GM12892 (cell line): Measurements from ENCODE around the gene ZNF207.

ENCODE experiments used
- DNase-seq: peaks from one replicate; pipeline ENCODE4 v3.0.0; 2011; ENCODE audit not compliant: insufficient read length
- FAIRE-seq: peaks from 2 replicates; lab custom pipeline; 2011; peaks lifted over from hg19 to GRCh38; lab: Jason Lieb, UNC
- POLR2A ChIP-seq: IDR thresholded peaks from 2 replicates; pipeline ENCODE4 v1.6.1; 2011; ENCODE audit warnings: low read depth, low read length, control low read depth
- POLR2AphosphoS5 ChIP-seq: IDR thresholded peaks from 2 replicates; pipeline ENCODE4 v1.6.1; 2011; ENCODE audit warnings: low read depth, low read length, control low read depth
- TAF1 ChIP-seq: IDR thresholded peaks from 2 replicates; pipeline ENCODE4 v1.6.1; 2011; ENCODE audit warnings: low read depth, mild to moderate bottlenecking, control low read depth, low read length, borderline replicate concordance

ZNF207 gene

DNA sequence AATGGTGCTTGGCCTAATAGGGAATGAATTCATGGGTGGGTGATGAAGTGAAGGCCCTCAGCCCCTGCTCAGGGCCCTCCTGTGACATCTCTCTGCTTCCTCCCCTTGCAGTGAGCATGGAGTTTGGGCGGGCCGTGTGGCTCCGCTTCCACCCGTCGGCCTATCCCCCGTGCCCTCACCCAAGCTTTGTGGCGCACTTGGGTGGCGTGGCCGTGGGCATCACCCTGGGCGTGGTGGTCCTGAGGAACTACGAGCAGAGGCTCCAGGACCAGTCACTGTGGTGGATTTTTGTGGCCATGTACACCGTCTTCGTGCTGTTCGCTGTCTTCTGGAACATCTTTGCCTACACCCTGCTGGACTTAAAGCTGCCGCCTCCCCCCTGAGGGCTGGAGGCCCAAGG, 29.1 kb upstream of the ZNF207 start:
- no peak for FAIRE-seq
- DNase-seq: no peak

DNA sequence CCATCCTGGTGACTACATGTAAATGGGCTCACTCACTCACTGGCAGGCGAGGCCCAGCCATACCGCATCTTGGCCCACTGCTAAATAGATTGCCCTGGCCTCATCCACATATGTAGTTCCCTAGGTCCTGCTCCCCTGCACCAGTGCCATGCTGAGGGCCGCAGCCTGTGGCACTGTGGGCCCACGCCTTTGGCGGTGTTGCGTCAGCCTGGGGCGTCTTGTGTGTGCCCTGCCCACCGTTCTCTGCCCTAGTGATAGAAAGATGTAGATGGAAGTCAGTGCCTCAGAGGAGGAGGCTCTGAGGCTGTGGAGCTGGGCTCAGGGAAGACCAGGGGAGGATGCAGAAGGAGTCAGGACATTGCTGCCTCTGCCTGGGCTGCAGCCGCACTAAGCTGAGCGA, 26.9 kb upstream of the ZNF207 start:
- DNase-seq (no peak), FAIRE-seq (no peak)
- TF ChIP-seq TAF1 (no peak), POLR2A (no peak), POLR2AphosphoS5 (no peak)

More for the DNA sequence above, 29.1 kb upstream of the ZNF207 start:
- no peak for TF ChIP-seq POLR2AphosphoS5
- no peak for TF ChIP-seq POLR2A
- no peak for TF ChIP-seq TAF1

DNA sequence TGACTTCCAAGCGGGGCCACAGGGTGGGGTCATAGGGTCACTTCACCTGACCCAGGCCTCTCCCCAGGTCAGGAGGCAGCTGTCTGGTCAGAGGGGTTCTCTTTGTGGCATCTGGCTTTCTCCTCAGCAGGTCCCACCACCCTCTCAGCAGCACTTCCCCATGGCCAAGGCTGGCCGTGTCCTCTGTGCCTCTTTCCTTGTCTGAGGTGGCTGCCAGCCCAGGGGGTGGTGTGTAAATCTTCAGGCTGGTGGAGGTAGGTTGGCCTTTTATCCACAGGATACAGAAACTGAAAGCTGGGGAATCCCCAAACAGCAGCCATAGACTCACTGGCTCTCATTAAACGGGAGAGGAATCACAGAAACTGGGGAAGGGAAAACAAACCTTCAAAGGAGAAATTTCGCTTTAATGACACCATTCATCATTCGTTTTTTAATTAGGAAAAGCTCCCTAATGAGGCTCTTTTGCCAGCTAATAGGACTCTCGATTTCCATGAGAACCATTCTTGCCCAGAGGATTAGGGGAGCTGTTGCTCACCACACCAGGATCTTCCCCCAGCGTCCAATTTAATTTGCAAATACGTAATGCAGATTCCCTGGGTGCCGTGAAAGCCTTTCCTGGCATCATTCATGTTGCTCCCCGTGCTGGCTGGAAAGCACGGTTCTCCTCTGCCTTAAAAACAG, 26.0 kb upstream of the ZNF207 start:
- DNase-seq (no peak), FAIRE-seq (peak; percentile 54)
- TF ChIP-seq POLR2A (no peak), TAF1 (no peak), POLR2AphosphoS5 (no peak)

DNA sequence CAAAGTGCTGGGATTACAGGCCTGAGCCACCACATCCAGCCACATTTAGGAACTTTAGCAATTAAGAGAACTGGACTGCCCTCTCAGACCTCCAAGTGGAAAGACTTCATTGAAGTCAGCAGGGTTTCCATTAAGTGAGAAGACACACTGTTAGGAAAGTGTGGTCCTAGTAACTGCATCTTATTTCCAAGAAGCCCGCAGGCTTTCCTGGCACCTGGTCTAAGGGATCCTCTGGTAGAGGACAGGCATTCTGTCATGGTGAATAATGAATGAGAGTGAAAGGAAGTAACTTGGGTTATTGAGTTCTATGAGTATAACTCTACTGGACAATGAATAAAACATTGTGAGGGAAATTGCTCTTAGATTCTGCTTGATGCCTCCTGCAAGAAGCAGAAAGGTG, 22.0 kb upstream of the ZNF207 start:
- FAIRE-seq (no peak), DNase-seq (no peak)
- TF ChIP-seq POLR2AphosphoS5 (no peak), TAF1 (no peak), POLR2A (no peak)

DNA sequence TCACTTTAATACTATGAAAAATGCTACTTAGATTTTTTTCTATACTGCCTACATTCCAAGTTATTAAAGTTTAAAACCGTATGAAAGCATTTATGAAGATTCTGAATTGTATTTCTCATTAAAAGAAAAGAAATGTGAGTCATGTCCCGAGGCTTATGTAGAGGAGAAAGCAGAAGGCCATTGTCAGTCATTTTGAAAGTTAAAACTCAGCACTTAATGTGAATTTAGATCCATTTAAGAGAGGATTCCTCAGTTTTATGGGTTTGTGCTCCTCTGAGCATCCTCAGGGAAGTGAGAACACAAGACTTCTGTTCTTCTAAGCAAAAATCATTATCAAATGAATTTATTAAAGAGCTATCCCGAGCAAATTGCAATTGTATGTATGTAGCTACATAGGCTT, 19.8 kb upstream of the ZNF207 start:
- no peak for FAIRE-seq
- no peak for DNase-seq
- TF ChIP-seq POLR2AphosphoS5 (no peak), POLR2A (no peak), TAF1 (no peak)

DNA sequence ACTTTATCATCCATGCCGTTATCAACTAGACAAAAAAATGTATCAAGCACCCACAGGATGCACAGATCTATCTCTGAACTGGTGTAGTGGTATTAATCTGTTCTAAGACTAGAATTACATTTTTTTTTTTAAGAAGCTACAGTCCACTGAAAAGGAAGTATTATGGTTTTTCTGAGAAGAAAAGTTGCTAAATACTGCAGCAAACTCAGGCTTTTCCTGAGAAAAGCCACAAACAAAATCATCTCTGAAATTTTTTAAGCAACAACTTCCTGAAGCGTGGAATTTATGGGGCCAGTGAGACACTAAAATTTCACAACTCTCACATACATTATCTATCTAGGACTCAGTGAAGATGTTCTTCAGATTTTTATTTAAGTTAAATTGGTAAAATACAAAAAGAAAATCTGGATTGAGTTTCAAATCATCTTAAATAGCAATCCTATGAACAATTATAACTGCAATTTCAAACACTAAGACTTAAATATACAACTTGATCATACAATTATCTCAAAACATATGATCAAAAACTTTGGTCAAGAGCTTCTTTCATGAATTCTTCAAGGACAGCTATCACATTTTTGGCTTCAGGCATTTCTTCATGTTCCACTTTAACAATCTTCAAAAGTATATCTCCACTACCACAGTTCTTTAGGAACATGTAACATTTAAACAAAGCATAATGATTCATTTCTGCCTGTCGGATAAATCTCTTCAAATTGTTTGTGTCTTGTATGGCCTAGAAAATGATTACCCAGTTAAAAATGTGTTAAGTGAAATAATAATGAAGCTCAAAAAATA, 18.5 kb upstream of the ZNF207 start:
- TF ChIP-seq TAF1: no peak
- TF ChIP-seq POLR2A: no peak
- no peak for TF ChIP-seq POLR2AphosphoS5
- FAIRE-seq (no peak), DNase-seq (no peak)

DNA sequence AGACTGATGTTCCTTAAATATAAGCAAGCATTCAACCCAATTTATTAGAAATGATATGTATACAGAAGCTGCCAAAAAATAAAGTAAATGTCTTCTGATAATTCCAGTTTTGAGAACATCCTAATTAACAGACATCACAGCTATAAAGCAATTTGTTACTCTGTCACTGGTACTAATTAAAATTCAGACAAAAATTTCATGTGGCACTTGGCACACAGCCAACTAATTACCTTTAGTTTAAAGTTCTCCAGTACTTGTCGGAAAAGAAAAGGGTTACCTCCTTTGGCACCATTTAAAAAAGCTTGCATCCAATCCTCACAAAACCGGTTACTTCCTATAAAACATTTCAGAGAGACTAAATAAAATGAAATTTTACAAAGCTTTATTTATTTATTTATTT, 16.8 kb upstream of the ZNF207 start:
- TF ChIP-seq POLR2A (no peak), POLR2AphosphoS5 (no peak), TAF1 (no peak)
- DNase-seq: no peak
- FAIRE-seq: no peak

DNA sequence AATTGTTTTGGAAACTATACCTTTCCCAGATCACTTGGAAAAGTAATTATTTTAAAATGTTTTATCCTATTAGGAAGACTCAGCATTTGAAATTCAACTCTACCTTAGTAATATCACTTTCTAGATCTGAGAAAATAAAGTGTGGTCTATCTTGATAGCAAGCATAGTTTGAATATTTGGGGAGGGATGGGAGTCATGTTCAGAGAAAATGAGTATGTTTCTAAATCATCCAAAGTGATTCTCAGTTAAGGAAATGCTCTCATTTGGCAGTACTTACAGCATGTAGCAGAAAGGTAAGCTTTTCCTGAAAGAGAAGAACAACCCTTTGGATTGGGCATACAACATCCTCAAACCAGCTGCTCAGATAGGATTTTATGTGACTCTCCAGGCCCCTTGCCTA, 14.9 kb upstream of the ZNF207 start:
- TF ChIP-seq TAF1 (no peak), POLR2AphosphoS5 (no peak)
- FAIRE-seq (no peak), DNase-seq (no peak)

DNA sequence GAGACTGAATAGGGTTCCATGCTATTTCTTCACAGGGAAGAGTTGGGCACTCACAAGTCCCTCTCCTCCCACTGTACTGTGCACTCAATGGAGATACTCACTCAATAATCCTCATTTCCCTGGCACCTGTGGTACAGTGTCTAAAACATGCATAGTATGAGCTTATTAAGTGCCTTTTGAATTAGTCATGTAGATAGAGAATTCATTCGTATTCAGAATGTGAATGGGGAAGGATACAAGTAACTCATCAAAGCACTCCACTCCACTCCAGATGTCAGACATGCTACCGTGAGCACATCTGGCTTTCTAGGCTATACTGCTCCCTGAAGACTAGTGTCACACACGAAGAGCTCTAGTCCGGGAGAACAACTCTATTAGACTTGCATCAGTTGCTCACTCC, 14.3 kb upstream of the ZNF207 start:
- DNase-seq (no peak), FAIRE-seq (no peak)

DNA sequence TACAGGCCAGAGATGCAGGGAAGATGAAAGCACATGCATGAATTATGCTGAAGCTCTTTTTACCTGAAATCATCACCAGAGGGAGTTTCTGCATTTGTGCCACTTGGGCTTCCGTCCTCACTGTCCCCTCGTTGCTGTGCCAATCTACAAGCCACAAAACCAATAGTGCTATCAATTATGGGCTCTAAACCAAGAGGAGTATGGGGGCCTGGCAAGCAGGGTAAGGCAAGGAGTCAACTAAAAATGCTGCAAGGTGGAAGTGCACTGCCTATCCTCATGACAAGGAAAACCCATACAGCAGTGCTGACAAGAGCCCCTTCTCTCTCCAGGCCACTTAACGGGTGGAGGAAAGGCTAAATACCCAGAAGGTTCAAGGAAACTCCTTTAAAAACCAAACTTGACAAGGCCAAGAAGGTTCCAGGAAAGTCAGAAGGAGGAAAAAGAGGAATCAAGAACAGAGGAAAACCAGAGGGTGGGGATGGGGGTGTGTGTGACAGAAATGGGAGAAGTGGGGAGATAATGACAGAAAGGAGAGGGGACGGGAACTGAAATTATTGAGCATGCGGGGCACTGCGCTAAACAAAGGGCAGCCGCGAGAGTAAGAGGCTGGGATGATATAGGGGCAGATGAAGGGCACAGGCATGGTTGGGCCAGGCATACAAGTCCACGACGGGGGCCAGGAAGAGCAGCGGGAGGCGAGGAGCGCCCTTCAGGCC, 8.7 kb upstream of the ZNF207 start:
- DNase-seq (no peak), FAIRE-seq (peak; percentile 48)
- TF ChIP-seq POLR2A: no peak
- no peak for TF ChIP-seq POLR2AphosphoS5
- TF ChIP-seq TAF1: no peak

More for the DNA sequence above, 14.3 kb upstream of the ZNF207 start:
- TF ChIP-seq POLR2A: no peak
- TF ChIP-seq POLR2AphosphoS5: no peak
- no peak for TF ChIP-seq TAF1

DNA sequence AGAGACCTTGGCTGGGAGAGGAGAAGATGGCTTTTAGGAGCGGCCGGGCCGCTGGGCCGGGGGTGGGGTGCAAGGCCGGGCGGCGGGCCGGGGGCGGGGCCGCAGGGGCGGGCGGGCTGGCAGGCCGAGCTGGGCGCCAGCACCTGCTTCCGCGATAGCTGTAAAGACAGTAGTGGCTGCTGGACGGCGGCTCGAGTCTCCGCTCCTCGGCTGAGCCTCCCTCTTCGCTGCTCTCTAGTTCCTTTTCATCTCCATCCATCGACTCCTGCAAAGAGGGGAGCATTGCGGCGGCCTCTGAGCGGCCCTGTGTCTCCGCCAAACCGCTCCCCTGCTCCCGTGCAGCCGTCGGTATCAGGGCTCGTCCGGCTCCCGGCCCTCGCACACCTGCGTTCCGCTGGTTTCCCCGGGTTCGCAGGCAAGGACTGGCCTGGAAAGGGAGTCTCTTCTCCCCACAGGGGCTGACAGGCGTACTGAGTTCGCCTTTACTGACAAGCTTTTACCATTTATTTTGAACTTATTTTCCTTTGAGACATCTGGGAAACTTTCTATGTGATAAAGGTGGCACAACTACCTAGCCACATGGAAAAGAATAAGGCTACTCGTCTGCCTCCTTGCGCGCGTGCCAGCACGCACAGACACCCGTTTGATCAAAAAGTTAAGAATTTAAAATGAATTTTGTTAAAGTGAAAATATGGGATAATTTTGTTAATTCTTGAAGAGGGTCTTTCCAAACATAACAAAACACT, 7.9 kb upstream of the ZNF207 start, which contains the start of gene C17orf75:
Gene C17orf75 (minus strand): TSS at position 317 of the 746 bp plus-strand sequence. CDS start 34 bp downstream, at position 283.
- FAIRE-seq (peak; percentile 75), DNase-seq (peak; percentile 61)
- TF ChIP-seq POLR2A (peak; percentile 79), POLR2AphosphoS5 (peak; percentile 82), TAF1 (peak; percentile 90)
